Stomach (tissue), 9 donors: ENCODE results near the gene GRHPR. TPM values are rescaled to one million over a fixed set of nuclear protein-coding genes. Genes with fewer than 3 reads are reported as not detected.

Experiments
- DNase-seq, 2 donors: peaks; one replicate each; pipeline versions ENCODE4 v3.0.0 to v3.0.0-alpha.2; 2013 to 2019
- H3K27ac ChIP-seq, 5 donors: fragments of 200-600 bp in 4 of 5; sonication (generic) in 4 of 5; one replicate each; pipeline ENCODE4 v1.5.1; 2013 to 2019; ENCODE audit warnings: mild to moderate bottlenecking in 1 of 5, moderate library complexity in 1 of 5
- H3K27me3 ChIP-seq, 3 donors: fragments of 200-600 bp; sonication (generic); one replicate each; pipeline ENCODE4 v1.5.1; 2017 to 2019; ENCODE audit warnings: mixed run types in 1 of 3
- H3K36me3 ChIP-seq, 4 donors: fragments of 200-600 bp; sonication (generic); 1 replicate in 3 of 4; 2 replicates in 1 of 4; pipeline ENCODE4 v1.5.1; 2016 to 2019
- H3K4me1 ChIP-seq, 4 donors: fragments of 200-600 bp; sonication (generic); one replicate each; pipeline ENCODE4 v1.5.1; 2016 to 2019
- H3K4me3 ChIP-seq, 4 donors: fragments of 200-600 bp; sonication (generic) in 3 of 4; one replicate each; pipeline ENCODE4 v1.5.1; 2016 to 2019; ENCODE audit warnings: mild to moderate bottlenecking in 1 of 4
- H3K9me3 ChIP-seq, 4 donors: fragments of 200-600 bp; sonication (generic); one replicate each; pipeline ENCODE4 v1.5.1; 2016 to 2019
- CTCF ChIP-seq, 7 experiments: fragments of 450-650 bp in 4 of 7; fragments of 200-600 bp in 3 of 7; sonication (generic) in 3 of 7; IDR thresholded peaks; one replicate each; pipeline ENCODE4 v1.5.1; 2016 to 2019; ENCODE audit warnings: antibody characterized with exemption in 7 of 7, control low read depth in 2 of 7, mild to moderate bottlenecking in 1 of 7
- EP300 ChIP-seq: sonication (generic); formaldehyde crosslinking; IDR thresholded peaks from one replicate; pipeline ENCODE4 v1.6.1; 2017; ENCODE audit warnings: antibody characterized with exemption
- POLR2A ChIP-seq, 4 donors: fragments of 450-650 bp; IDR thresholded peaks; one replicate each; pipeline ENCODE4 v1.6.1; 2016; ENCODE audit warnings: antibody characterized with exemption in 4 of 4, control low read depth in 2 of 4, mild to moderate bottlenecking in 1 of 4, moderate library complexity in 1 of 4
- POLR2AphosphoS5 ChIP-seq, 3 donors: sonication (generic); formaldehyde crosslinking; IDR thresholded peaks; one replicate each; pipeline ENCODE4 v1.6.1; 2016; ENCODE audit warnings: antibody characterized with exemption in 3 of 3
- WGBS, 5 donors: extraction: QIAGEN DNeasy Blood & Tissue Kit in 3 of 5; methylation state at CpG; one replicate each; pipeline versions ENCODE4 v1.1.5 to v1.1.7; 2013 to 2018; 5-methylcytosine and 5-hydroxymethylcytosine counted together
- intact Hi-C: fragments of 100-400 bp; cut with DNase I; formaldehyde crosslinking; loops from one replicate; pipeline ENCODE4 v1.15.1; 2023; ENCODE audit warnings: low total_unique reads
- polyA plus RNA-seq, 3 donors: library from polyadenylated mRNA; stranded (reverse); fragments of 200-250 nt; gene quantifications; one replicate each; pipeline ENCODE4 v1.2.3, GENCODE V29; 2013
- total RNA-seq, 5 donors: library from RNA; depleted of rRNA; stranded (reverse); fragments of >200 nt; gene quantifications; one replicate each; pipeline versions ENCODE4 v1.1.0 to v1.2.3, GENCODE V29; 2014 to 2016
- donor health status: healthy with polysubstance abuse.
- donor health status: Bipolar disorder and iron deficiency.
- donor health status: healthy.

GRHPR gene
- total and polyA plus RNA-seq, 8 donors, result 48.7 to 111 (median 81.4) TPM

DNA sequence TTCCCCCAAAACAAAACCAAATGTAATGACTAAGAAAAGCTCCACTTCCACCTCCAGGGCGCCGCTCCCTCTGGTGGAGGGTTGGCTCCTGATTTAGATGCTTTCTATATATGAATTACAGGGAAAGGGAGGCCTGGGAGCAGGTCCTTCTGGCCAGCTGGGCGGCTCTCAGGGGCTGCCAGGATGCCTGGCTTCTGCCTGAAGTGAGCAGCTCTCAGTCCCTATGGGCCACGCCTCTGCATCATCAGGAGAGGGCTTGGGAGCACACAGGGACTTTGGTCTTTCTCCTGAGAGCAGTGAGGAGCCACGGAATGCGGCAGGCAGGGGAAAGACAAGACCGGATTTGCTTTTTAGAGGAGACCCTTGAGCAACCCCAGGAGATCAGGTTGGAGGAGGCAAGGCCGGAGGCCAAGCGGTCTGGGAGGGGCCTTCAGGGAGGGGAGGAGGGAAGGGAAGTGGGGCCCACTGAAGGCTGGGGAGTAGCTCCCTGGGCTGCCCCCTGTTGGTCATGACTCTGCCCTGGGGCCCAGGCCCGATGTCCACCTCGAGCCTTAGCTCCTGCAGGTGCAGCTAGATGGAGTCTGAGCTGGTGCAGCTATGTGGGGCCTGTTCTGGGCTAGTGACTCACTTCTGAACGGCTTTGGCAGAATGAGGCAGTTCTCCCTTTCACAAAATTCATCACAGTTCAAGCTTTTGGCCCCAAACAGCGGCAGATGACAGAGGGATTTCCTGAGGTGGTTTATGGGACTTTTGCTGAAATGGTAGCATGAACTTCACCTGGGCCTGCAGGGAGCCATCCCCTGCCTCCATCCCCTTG lies 11.3 kb upstream of the GRHPR start:
- TF ChIP-seq CTCF (IDR thresholded peaks at IDR 0.05) (no peak), POLR2AphosphoS5 (IDR thresholded peaks at IDR 0.05) (no peak), EP300 (no peak), POLR2A (IDR thresholded peaks at IDR 0.05) (no peak)
- DNase-seq, result no peak
- Histone ChIP-seq H3K27me3 (no peaks in the 10 kb centered on the region), H3K36me3 (no peaks in the 10 kb centered on the region), H3K4me3 (no peak overlapping the region), H3K4me1 (peaks cover 0 to 11% (median 6%) of the 10 kb centered on the region in 4 donors), H3K27ac (no peak overlapping the region), H3K9me3 (no peaks in the 10 kb centered on the region)
- intact Hi-C loops, result loop anchor here (10.0 kb wide), 1 partner anchor 64 kb away; no protein-coding TSS in a partner anchor
- WGBS, 5 donors, result 74 to 87% (median 84%) methylated on average over 11 to 12 of the region's 13 CpGs

DNA sequence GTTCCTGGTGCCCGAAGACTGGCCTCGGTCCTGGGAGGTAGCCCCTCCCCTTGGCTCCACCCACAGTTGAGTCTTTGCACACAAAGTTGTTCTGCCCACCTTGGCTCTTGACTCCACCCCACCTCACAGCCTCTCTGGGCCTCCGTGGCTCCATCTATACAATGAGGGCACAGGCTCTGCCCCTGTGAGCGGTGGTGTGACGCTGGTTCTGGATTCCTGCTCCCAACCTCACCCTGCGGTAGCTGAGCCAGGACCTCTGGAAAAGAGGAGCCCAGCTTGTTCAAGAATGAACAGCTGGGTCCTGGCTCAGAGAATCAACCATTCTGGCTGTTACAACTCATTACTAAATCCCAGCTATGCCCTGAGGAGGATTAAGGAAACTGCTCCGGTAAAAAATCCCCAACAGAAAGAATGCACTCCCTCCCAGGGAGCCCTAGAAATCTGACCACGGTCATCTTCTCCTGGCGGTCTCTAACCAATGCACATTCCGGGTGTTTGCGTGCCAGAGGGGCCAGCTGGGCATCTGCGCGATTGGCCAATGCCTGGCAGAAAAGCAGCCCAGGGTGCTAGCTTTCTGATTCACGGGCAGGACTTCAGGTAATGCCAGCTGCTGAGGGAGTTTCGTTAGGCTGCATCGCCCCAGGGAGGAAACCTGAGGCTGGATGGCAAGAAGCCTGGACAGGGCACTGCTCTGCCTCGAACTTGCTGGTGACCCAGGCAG lies 9.9 kb upstream of the GRHPR start:
- 72 to 83% (median 72%) methylated on average over 14 to 17 of the region's 17 CpGs for WGBS, 5 donors
- no peak for DNase-seq
- H3K4me3 ChIP-seq, result no peak overlapping the region
- H3K36me3 ChIP-seq, result no peaks in the 10 kb centered on the region
- H3K27me3 ChIP-seq, result no peaks in the 10 kb centered on the region
- intact Hi-C loops, result loop anchor here (10.0 kb wide), 1 partner anchor 62 kb away; no protein-coding TSS in a partner anchor
- H3K4me1 ChIP-seq, result peaks cover 0 to 11% (median 6%) of the 10 kb centered on the region in 4 donors
- TF ChIP-seq CTCF (IDR thresholded peaks at IDR 0.05) (no peak), POLR2AphosphoS5 (IDR thresholded peaks at IDR 0.05) (no peak), POLR2A (IDR thresholded peaks at IDR 0.05) (no peak), EP300 (no peak)
- no peaks in the 10 kb centered on the region for H3K9me3 ChIP-seq
- H3K27ac ChIP-seq, result peak overlapping the region in 1 of 5 donors; percentile 25

- no peaks in the 10 kb centered on the region for H3K36me3 ChIP-seq
- no peak for TF ChIP-seq POLR2A (IDR thresholded peaks at IDR 0.05)
- TF ChIP-seq POLR2AphosphoS5 (IDR thresholded peaks at IDR 0.05), result no peak
- no peak for TF ChIP-seq EP300
- TF ChIP-seq CTCF (IDR thresholded peaks at IDR 0.05), result no peak
- DNase-seq, result no peak
- peaks cover 0 to 11% (median 6%) of the 10 kb centered on the region in 4 donors for H3K4me1 ChIP-seq
- no peaks in the 10 kb centered on the region for H3K27me3 ChIP-seq
- intact Hi-C loops, result loop anchor here (10.0 kb wide), 1 partner anchor 61 kb away; no protein-coding TSS in a partner anchor
- 85 to 95% (median 90%) methylated on average over 4 of the region's 4 CpGs for WGBS, 5 donors
- H3K9me3 ChIP-seq, result no peaks in the 10 kb centered on the region
- peak overlapping the region in 1 of 5 donors; percentile 25 for H3K27ac ChIP-seq
- no peak overlapping the region for H3K4me3 ChIP-seq
Observed at GRCh38 chr9:37413311-37413710, 9.2 kb upstream of the GRHPR start.

- H3K27ac ChIP-seq, result peak overlapping the region in 2 of 5 donors; percentile 35 to 55
- no peaks in the 10 kb centered on the region for H3K36me3 ChIP-seq
- peaks cover 0 to 11% (median 6%) of the 10 kb centered on the region in 4 donors for H3K4me1 ChIP-seq
- no peaks in the 10 kb centered on the region for H3K9me3 ChIP-seq
- WGBS, 5 donors, result 81 to 92% (median 89%) methylated on average over 5 to 10 of the region's 10 CpGs
- intact Hi-C loops, result loop anchor here (10.0 kb wide), 1 partner anchor 60 kb away; no protein-coding TSS in a partner anchor
- H3K27me3 ChIP-seq, result no peaks in the 10 kb centered on the region
- H3K4me3 ChIP-seq, result no peak overlapping the region
- no peak for DNase-seq
- no peak for TF ChIP-seq POLR2AphosphoS5 (IDR thresholded peaks at IDR 0.05)
- no peak for TF ChIP-seq POLR2A (IDR thresholded peaks at IDR 0.05)
- TF ChIP-seq CTCF (IDR thresholded peaks at IDR 0.05), result no peak
- TF ChIP-seq EP300, result no peak
Observed at GRCh38 chr9:37414503-37414943, 8.0 kb upstream of the GRHPR start.
